ENCODE results near the gene GPR18.

The GPR18 gene

DNA sequence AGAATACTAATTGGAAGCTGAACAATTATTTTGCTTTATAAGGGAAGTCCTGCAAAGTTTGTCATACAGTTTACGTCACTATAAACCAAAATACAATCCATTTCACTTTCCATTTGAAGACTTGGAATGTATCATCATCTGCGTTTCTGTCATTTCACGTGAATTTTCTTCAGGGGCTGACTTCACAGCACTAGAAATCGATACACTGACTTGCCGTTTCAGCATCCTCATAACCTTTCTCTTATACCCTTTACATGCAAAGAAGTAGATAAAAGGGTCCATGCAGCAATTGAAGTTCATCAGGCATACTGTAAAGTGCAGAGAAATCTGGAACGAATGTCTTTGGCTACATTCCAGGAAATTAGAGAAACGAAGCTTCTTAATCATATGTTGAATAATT lies 36.8 kb upstream of the GPR18 start:
- TF ChIP-seq, protein P1, sequence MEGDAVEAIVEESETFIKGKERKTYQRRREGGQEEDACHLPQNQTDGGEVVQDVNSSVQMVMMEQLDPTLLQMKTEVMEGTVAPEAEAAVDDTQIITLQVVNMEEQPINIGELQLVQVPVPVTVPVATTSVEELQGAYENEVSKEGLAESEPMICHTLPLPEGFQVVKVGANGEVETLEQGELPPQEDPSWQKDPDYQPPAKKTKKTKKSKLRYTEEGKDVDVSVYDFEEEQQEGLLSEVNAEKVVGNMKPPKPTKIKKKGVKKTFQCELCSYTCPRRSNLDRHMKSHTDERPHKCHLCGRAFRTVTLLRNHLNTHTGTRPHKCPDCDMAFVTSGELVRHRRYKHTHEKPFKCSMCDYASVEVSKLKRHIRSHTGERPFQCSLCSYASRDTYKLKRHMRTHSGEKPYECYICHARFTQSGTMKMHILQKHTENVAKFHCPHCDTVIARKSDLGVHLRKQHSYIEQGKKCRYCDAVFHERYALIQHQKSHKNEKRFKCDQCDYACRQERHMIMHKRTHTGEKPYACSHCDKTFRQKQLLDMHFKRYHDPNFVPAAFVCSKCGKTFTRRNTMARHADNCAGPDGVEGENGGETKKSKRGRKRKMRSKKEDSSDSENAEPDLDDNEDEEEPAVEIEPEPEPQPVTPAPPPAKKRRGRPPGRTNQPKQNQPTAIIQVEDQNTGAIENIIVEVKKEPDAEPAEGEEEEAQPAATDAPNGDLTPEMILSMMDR (IDR thresholded peaks at IDR 0.05; ENCODE audit: insufficient read depth, low read length, missing control alignments) = no peak

DNA sequence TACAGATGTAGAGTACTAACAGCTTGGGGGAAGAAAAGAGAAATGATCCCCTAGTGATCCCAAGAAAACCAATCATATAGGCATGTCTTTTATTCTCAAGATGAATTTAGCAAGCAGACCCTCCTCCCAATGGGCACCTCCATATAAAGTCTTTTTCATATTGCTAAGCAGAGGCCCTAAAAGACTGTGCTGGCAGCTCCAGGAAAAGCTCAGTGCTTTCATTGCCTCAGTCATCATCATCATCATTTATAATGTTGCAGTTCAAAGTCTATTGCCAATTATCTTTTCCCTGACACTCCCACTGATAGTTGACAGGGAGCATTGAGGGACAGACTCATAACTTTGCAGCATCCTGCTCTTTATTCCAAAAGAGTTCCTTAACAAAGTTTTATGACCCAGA lies 36.0 kb upstream of the GPR18 start:
- TF ChIP-seq, protein P1 (IDR thresholded peaks at IDR 0.05; ENCODE audit: insufficient read depth, low read length, missing control alignments) = no peak
- no peak overlapping the region for H3K4me3 ChIP-seq (ENCODE audit: low read depth, low read length)
- ChIA-PET POLR2A (no interaction called here), CTCF (interaction anchor here (0.8 to 4.4 kb wide), 2 partner anchors 25 to 143 kb away, joined by 4 to 26 read pairs; no protein-coding TSS in a partner anchor)
- no peak for DNase-seq (ENCODE audit: low read depth, low spot score)

More for the DNA sequence above, 36.8 kb upstream of the GPR18 start:
- no peak overlapping the region for H3K4me3 ChIP-seq (ENCODE audit: low read depth, low read length)
- POLR2A ChIA-PET = no interaction called here
- CTCF ChIA-PET = interaction anchor here (0.8 kb wide), 1 partner anchor 8 kb away, joined by 3 read pairs; no protein-coding TSS in a partner anchor
- DNase-seq (ENCODE audit: low read depth, low spot score) = no peak

DNA sequence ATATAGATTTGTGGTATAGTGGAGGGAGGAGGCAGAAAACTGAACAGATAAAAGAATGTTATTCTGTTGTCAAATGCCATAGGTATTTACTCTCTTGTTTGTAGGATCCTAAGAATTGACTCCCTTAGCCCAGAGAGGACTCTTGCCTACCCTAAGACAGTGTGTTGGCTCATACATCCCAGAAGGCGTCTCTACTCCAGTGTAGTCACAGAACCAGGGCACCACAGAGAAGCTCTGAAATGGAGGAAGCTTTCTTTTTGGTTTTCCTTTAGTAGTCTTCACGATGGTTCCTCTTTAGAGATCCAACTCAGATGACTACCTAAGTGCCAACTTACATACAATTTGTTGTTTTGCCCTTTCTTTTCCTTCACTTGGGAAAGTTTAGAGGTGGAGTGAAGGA lies 35.0 kb upstream of the GPR18 start:
- TF ChIP-seq, protein P1 (IDR thresholded peaks at IDR 0.05; ENCODE audit: insufficient read depth, low read length, missing control alignments) = no peak
- CTCF ChIA-PET = interaction anchor here (1.4 to 4.4 kb wide), 2 partner anchors 23 to 144 kb away, joined by 6 to 26 read pairs; no protein-coding TSS in a partner anchor
- POLR2A ChIA-PET = no interaction called here

DNA sequence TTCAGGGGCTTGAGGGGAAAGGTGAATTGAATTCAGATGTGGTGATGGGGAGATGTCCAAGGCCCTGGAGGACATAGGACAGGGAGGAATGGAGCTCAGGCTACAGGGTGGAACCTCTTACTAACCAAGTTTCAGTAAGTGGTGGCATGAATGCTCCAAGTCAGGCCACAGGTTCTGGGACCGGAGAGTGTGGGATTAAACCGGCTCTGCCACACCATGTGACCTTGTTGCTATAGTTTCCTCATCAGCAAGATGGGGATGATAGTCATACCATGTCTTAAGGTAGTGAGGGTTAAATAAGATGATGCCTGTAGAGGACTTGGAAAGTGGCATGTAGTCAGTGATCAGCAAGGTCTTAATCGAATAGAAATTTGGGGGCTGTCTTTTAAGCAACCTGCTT lies 32.7 kb upstream of the GPR18 start:
- H3K4me3 ChIP-seq (ENCODE audit: low read depth, low read length) = no peak overlapping the region
- ChIA-PET POLR2A (no interaction called here), CTCF (interaction anchor here (1.2 to 4.4 kb wide), 3 partner anchors 20 to 146 kb away, joined by 3 to 26 read pairs (median 5); no protein-coding TSS in a partner anchor)
- TF ChIP-seq, protein P1 (IDR thresholded peaks at IDR 0.05; ENCODE audit: insufficient read depth, low read length, missing control alignments) = no peak
- no peak for DNase-seq (ENCODE audit: low read depth, low spot score)

More for the DNA sequence above, 35.0 kb upstream of the GPR18 start:
- no peak for DNase-seq (ENCODE audit: low read depth, low spot score)
- H3K4me3 ChIP-seq (ENCODE audit: low read depth, low read length) = no peak overlapping the region

DNA sequence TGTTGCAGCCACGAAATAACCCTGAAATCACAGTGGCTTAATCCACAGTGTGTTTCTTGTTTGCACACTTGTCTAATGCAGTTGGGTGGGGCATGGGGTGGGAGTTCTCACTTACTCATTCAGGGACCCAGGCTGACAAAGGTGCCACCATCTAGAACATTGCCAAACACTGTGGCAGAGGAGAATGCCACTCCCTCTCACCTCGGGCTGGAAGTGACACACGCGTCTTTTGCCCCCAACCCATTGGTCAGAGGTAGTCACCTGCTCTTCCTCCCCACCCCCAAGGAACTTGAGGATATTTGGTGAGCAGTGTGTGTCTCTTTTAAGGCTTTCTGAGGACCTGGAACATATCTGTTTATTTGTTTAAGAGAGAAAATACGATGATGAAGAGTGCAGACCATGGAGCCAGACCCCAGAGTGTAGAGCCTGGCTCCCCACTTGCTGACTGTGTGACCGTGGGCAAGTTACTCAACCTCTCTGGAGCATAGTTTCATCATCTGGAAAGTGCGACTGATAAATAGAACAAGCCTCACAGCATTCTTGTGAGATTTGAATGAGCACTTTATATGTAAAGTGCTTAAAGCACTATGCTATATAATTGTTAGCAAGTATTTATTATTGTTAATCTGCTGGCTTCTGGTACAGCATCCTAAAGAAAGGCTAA lies 31.6 kb upstream of the GPR18 start:
- no peak for DNase-seq (ENCODE audit: low read depth, low spot score)
- POLR2A ChIA-PET = no interaction called here
- H3K4me3 ChIP-seq (ENCODE audit: low read depth, low read length) = no peak overlapping the region
- CTCF ChIA-PET = interaction anchor here (1.7 to 1.8 kb wide), 2 partner anchors 20 to 147 kb away, joined by 6 to 13 read pairs; no protein-coding TSS in a partner anchor
- TF ChIP-seq, protein P1 (IDR thresholded peaks at IDR 0.05; ENCODE audit: insufficient read depth, low read length, missing control alignments) = no peak

DNA sequence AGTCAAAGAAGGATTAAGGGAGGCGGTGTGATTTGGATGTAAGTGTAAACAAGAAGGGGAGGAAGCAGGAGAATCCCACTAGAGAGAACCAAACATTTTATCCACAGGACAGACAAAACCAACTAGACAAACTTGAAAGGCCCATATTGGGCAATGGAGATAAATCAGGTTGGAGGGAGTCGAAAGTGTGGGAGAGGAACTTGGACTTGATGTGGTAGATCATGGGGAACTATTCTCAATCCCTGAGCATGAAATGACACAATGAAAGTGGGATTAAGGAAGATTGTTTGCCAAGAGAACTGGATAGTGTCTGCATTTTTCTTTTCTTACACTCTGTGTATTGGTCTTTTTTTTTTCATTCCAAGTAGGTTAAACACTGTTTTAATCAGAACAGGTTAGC lies 31.1 kb upstream of the GPR18 start:
- POLR2A ChIA-PET = no interaction called here
- TF ChIP-seq, protein P1 (IDR thresholded peaks at IDR 0.05; ENCODE audit: insufficient read depth, low read length, missing control alignments) = no peak
- no peak for DNase-seq (ENCODE audit: low read depth, low spot score)
- CTCF ChIA-PET = interaction anchor here (1.3 to 1.8 kb wide), 4 partner anchors 20 to 148 kb away, joined by 4 to 13 read pairs (median 6); no protein-coding TSS in a partner anchor
- no peak overlapping the region for H3K4me3 ChIP-seq (ENCODE audit: low read depth, low read length)

Data from AG04449 (cell line).